NOMO-1 (cell line): Measurements from ENCODE around the gene UTP11.

Experiments used
- DNase-seq, 2 experiments: peaks; one replicate each; lab custom pipeline; 2025; ENCODE audit not compliant: unreplicated experiment in 2 of 2; lab: John Stamatoyannopoulos, UW

Gene UTP11

DNA sequence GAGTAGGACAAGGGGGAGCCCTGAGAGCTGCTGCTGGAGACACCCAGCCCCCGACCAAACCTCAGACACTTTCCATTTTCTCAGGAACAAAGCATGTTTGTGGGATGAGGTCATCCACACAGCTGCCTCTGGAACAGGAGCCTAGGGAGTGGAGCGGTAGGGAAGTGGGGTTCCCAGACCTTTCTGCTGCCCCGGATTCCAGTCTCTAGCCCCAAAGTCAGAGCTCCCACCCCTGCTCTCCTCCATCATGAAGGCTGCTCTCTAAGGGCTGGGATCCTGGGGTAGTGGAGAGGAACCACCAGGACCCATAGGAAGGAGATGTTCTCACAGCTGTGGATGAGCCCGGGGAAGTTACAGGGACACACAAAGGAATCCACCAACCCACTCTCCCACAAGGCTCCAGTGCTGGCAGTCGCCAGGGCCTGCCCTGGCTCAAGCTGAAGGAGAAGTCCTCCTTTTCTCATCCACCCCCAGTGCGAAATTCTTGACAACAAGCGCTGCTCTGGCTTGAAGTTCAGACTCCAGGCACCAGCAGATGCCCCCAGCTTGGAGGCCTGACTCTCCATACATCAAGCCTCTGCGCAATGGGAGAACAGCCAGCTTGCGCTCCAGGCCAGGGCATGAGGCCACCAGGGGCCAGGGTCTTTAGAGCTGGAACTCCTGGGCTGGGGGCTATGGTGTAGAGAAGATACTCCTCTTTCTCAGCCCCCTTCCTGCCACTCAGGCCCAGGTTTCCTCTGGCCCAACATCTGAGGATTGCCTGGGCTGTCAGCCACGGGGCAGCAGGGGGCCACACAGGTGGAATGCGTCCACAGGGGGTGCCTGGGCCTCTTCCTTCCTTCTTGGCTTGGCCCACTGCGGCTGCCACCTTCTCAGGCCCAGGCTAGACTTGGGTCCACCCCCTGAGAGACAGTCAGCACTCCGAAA lies 11.7 kb upstream of the UTP11 start:
- DNase-seq = no peak

GRCh38 chr1:38003261-38004250 lies 9.0 kb upstream of the UTP11 start:
- no peak for DNase-seq

- DNase-seq = peak in 1 of 2 experiments; percentile 20
These were observed 8.0 kb upstream of the UTP11 start for GRCh38 chr1:38004284-38005108.

- peak; percentile 32 to 62 for DNase-seq
These were observed 7.1 kb upstream of the UTP11 start, which contains the start of gene FHL3 for GRCh38 chr1:38005195-38006007. FHL3 (minus strand) TSS chr1:38005514; CDS start chr1:37999412, 6,102 bp downstream.

GRCh38 chr1:38006008-38006828 lies 6.3 kb upstream of the UTP11 start:
- DNase-seq = no peak

DNA sequence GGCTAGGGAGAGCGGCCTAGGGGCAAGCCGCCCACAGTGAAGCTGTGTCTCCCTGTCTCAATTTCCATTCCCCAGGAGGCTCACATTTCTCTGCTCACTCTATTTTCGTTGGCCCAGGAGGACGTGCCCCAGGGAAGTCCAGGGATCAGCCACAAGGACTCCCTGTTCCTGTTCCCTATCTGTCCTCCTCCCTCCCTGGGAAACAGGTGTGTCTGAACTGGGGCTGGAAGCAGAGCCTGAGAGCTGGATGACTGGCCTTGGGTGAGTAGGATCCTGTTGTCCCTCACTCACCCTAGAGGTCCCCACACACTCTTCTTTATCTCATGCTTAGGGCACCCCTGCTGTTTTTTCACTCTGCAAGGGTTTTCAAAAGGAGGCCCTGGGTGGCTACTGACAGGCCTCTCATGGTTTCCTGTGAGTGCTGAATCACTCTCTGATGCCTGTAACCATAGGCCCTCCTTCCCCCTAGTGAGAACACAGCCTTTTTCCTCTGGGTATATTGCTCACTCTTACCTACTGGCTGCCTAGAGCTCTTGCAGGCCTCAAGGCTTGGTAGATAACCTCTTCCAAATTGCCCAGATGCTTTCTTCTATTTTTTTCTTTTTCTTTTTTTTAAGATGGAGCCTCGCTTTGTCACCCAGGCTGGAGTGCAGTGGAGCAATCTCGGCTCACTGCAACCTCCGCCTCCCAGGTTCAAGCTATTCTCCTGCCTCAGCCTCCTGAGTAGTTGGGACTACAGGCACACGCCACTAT lies 3.3 kb upstream of the UTP11 start:
- DNase-seq = peak; percentile 73 to 84

DNA sequence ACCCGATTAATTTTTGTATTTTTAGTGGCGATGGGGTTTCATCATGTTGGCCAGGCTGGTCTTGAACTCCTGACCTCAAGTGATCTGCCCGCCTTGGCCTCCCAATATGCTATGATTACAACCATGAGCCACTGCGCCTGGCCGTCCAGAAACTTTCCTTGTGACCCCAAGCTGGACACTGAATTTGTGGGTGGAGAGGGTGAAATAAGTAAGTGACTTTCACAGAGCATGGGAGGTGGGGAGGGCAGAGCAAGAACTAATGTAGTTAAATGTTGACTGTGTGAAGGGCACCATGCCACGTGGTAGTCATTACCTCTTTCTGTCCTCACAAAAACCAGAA lies 2.7 kb upstream of the UTP11 start:
- no peak for DNase-seq

- no peak for DNase-seq
These were observed 691 bp downstream of the UTP11 start for GRCh38 chr1:38013227-38013622.

DNA sequence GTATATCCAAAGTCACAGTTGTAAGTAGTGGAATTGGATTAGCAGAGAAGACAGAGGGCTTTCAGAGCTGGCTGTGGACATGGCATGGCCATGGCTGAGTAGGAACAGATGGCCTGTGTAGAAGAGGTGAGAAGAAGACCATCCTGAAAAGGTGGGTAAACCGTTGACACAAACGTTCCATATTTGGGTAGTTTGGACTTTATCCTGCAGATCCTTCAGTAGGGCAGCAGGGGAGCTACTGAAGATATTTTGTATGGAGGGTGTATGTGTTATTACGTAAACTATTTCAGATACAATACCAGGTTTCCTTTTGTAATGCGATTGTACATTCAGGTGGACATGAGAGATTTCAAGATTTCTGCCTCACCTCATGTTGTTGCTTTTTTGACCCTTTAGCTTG lies 1.6 kb downstream of the UTP11 start:
- DNase-seq = peak in 1 of 2 experiments; percentile 29

DNA sequence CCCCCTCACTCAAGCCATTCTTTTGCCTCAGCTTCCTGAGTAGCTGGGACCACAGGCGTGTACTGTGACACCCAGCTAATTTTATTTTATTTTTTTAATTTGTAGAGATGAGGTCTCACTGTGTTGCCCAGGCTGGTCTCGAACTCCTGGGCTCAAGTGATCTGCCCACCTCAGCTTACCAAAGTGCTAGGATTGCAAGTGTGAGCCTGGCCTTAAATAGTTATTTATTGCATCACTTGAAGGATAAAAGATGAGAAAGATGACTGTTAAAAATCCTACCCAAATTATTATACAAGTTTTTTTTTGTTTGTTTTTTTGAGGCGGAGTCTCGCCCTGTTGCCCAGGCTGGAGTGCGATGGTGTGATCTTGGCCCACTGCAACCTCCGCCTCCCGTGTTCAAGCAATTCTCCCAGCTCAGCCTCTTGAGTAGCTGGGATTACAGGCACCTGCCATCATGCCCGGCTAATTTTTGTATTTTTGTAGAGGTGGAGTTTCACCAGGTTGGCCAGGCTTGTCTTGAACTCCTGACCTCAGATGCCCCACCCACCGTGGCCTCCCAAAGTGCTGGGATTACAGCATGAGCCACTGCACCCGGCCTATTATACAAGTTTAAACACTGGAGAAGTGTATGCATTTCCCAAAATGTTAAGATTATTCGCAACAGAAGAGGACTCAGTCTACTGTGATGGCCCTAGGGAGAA lies 2.3 kb downstream of the UTP11 start:
- no peak for DNase-seq

- DNase-seq = no peak
These were observed 3.6 kb downstream of the UTP11 start for GRCh38 chr1:38015978-38016725.

DNA sequence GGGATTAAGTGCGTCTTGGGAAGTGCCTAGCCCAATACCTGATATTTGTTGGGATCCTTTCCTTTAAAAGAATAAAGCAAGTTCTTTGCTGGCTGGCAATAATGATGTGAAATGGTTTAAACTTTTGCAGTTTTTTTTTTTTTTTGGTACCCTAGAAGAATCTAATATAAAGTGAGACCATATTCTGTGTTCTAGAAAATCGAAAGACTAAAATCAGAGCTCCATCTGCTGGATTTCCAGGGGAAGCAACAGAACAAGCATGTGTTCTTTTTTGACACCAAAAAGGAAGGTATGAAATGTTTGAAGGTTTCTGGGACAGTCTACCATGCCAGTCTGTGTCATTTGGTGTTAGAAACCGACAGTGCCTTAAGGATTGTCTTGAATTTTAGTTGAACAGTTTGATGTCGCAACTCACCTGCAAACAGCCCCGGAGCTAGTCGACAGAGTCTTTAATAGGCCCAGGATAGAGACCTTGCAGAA lies 6.4 kb downstream of the UTP11 start:
- DNase-seq = peak in 1 of 2 experiments; percentile 52

DNA sequence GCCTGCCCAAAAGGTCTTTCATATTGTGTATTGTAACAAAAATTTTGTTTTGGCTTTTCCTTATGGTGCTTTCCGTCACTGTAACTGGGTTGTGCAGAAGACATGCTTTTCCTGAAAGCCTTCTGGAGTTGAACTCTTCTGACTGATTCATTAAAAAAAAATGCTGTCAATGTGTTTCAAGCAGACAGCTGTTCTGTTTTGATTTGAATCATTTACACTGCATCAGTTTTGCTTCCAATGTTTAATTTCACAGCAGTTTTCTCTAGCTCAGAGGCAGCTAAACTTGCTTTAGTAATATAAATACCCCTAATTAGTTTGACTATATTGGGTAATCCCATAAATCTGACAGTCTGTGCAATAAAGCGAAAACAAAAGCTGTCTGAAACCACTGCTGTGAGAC lies 7.9 kb downstream of the UTP11 start:
- DNase-seq = no peak

GRCh38 chr1:38021969-38022368 lies 9.4 kb downstream of the UTP11 start:
- no peak for DNase-seq

DNA sequence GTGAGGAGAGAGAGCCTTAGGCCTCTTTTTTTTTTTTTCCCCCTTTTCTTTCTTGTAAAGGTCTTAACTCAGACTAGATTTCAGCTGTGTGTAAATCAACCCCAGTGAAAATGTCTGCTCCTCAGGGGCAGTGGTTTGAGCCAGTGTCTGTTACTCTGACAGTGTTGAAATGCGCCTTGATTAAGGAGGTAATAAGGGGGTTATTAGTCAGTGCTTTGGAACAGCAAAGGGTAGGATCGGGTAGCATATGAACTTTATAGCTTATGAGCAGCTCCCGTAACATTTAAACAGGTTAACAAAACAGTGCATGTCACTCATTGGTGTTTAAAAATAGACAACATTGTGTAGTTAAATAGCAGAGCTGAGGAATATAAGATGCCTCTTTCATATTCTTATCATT lies 10.3 kb downstream of the UTP11 start:
- no peak for DNase-seq

DNA sequence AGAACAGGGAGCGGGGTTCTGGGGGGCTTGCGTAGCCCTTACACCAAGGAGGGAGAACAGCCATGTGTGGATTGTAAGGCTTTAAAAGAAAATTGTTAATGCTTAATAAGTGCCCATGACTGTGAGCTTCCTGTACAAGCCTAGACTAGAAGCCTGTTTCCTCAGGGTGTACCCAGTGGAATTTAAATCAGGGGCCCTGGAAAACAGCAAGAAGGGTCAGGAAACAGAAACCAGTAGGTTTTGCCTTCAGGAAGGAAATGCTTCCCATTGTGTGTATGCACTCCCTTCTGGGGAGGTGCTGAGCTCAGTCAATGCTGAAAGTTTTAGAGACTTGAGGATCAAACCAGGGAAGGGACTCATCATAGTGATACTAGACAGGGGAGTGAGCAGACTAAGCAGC lies 12.7 kb downstream of the UTP11 start:
- no peak for DNase-seq

DNA sequence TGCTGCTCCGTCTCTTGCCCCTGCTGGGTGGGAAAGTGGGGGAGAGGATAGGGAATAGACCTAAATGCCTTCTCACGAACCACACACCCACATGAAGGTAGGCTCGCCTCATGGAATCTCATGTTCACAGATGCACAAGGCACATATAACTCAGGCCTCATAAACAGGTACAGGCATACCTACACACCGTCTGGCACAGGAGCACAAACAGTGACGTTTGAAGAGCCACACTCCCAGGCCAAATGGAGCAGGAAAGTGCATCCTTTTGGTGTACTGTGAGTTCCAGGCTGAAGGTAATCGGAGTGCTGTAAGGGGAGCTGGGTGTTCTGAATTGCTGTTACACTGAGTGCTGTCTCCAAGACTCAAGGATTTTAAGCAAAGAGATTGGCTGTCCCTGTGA lies 13.1 kb downstream of the UTP11 start:
- no peak for DNase-seq
